ENCODE measurements around the gene C3orf80. TPM values are rescaled to one million over a fixed set of nuclear protein-coding genes. Genes with fewer than 3 reads are reported as not detected.

C3orf80 gene
- total RNA-seq, 1 donor from 2014 or later = 0.34 TPM

GRCh38 chr3:160260587-160261270 is 35.5 kb downstream of the C3orf80 start:
- H3K36me3 Mint-ChIP-seq (ENCODE audit: unreplicated experiment) = no peaks in the 10 kb centered on the region
- TF ChIP-seq, protein P1, sequence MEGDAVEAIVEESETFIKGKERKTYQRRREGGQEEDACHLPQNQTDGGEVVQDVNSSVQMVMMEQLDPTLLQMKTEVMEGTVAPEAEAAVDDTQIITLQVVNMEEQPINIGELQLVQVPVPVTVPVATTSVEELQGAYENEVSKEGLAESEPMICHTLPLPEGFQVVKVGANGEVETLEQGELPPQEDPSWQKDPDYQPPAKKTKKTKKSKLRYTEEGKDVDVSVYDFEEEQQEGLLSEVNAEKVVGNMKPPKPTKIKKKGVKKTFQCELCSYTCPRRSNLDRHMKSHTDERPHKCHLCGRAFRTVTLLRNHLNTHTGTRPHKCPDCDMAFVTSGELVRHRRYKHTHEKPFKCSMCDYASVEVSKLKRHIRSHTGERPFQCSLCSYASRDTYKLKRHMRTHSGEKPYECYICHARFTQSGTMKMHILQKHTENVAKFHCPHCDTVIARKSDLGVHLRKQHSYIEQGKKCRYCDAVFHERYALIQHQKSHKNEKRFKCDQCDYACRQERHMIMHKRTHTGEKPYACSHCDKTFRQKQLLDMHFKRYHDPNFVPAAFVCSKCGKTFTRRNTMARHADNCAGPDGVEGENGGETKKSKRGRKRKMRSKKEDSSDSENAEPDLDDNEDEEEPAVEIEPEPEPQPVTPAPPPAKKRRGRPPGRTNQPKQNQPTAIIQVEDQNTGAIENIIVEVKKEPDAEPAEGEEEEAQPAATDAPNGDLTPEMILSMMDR (IDR thresholded peaks at IDR 0.05; ENCODE audit: partially characterized antibody, unreplicated experiment) = no peak

GRCh38 chr3:160265088-160265487 is 39.9 kb downstream of the C3orf80 start:
- H3K4me1 Mint-ChIP-seq (ENCODE audit: low read depth, unreplicated experiment) = no peaks in the 10 kb centered on the region
- no peak overlapping the region for H3K27ac Mint-ChIP-seq (ENCODE audit: unreplicated experiment)
- no peak overlapping the region for H3K4me3 Mint-ChIP-seq (ENCODE audit: unreplicated experiment)
- H3K27me3 Mint-ChIP-seq (ENCODE audit: unreplicated experiment) = peaks cover 3% of the 10 kb centered on the region
- TF ChIP-seq, protein P1 (IDR thresholded peaks at IDR 0.05; ENCODE audit: partially characterized antibody, unreplicated experiment) = no peak
- no peaks in the 10 kb centered on the region for H3K9me3 Mint-ChIP-seq (ENCODE audit: unreplicated experiment)
- no peaks in the 10 kb centered on the region for H3K36me3 Mint-ChIP-seq (ENCODE audit: unreplicated experiment)
- DNase-seq = no peak

More at GRCh38 chr3:160260587-160261270, 35.5 kb downstream of the C3orf80 start:
- Mint-ChIP-seq H3K9me3 (ENCODE audit: unreplicated experiment) (no peaks in the 10 kb centered on the region), H3K4me3 (ENCODE audit: unreplicated experiment) (no peak overlapping the region), H3K27ac (ENCODE audit: unreplicated experiment) (no peak overlapping the region), H3K4me1 (ENCODE audit: low read depth, unreplicated experiment) (no peaks in the 10 kb centered on the region), H3K27me3 (ENCODE audit: unreplicated experiment) (peaks cover 3% of the 10 kb centered on the region)
- DNase-seq = no peak

Other genes starting within 250 kb of the C3orf80 start
- gene IL12A, start 236.6 kb upstream of the C3orf80 start, total RNA-seq (ENCODE audit: unreplicated experiment) = not detected
- 32.7 TPM for gene IFT80, start 173.8 kb downstream of the C3orf80 start, total RNA-seq (ENCODE audit: unreplicated experiment)
- gene SMC4, start 174.2 kb downstream of the C3orf80 start, total RNA-seq (ENCODE audit: unreplicated experiment) = 34.0 TPM
- 10.1 TPM for gene TRIM59, start 224.4 kb downstream of the C3orf80 start, total RNA-seq (ENCODE audit: unreplicated experiment)